Renal cortex interstitium (tissue), 11 donors: ENCODE data around the gene TBX2. TPM values are rescaled to one million over a fixed set of nuclear protein-coding genes. Genes with fewer than 3 reads are reported as not detected.
"Not testable (repeated sequence)": the region's sequence is repeated elsewhere in the genome, so short reads cannot be mapped to it uniquely, and the experiment has no call there.

Experiments
- DNase-seq, 11 donors: peaks; one replicate each; pipeline ENCODE4 v3.0.0-alpha.2; 2013; ENCODE audit warnings: low read depth in 9 of 11, low spot score in 4 of 11; ENCODE audit errors: extremely low read depth in 1 of 11
- polyA plus RNA-seq, 3 donors: library from polyadenylated mRNA; unstranded; fragments of 120-200 nt; gene quantifications; one replicate each; pipeline ENCODE4 v1.2.1, GENCODE V29; 2013; ENCODE audit not compliant: insufficient read length in 3 of 3

TBX2 gene
- polyA plus RNA-seq, 3 donors, result 57.3 to 112 (median 99.3) TPM

DNA sequence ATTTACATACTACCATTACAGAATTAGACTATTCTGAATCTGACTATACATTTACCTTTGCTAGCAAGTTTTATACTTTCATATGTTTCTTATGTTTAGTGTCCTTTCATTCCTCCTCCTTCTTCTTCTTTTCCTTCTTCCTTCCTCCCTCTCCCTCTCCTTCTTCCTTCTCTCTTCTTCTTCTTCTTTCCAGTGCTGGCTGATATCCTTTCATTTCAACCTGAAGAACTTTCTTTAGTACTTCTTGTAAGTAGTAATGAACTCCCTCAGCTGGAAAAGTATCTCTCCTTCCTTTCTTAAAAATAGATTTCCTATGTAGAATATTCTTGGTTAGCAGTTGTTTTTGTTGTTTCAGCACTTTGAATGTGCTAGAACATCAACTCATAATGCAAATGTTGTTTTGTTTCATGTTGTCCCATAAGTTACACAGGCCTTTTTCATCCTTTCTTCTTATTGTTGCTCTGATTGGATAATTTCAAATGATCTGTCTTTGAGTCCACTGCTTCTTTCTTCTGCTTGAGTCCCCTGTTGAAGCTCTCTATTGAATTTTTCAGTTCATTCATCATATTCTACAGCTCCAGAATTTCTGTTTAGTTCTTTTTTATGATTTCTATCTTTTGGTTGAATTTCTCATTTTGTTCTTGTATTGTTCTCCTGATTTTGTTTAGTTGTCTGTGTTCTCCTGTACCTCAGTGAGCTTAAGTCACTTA lies 37.5 kb downstream of the TBX2 start:
- no peak for DNase-seq

DNA sequence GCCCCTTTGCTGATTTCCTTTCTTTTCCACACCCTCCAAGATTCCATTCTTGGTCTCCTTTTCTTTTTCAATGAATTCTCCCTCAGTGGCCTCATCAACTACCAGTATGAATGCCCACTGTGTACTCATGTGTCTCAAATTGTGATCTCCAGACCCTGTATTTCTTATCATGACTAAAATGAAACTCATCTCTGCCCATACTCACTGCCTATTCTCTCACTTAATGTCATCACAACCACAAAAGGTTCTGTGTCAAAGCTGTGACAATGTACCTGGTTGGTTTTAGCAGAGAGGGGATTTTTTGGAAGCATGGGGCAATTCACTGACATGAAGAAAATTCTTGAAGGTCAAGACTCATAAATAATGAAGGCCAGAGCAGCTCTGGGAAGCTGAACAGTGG lies 41.1 kb downstream of the TBX2 start:
- DNase-seq, result no peak

DNA sequence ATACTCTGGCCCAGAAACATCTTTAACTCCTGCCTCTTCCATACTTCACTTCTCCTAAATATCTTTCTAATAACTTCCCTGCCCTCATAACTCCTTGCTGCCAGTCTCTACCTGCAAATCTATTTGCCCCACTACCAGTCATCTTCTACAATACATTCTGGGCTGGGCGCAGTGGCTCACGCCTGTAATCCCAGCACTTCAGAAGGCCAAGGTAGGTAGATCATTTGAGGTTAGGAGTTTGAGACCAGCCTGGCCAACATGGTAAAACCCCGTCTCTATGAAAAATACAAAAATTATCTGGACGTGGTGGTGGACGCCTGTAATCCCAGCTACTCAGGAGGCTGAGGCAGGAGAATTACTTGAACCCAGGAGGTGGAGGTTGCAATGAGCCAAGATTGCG lies 41.9 kb downstream of the TBX2 start:
- not testable (repeated sequence) for DNase-seq

DNA sequence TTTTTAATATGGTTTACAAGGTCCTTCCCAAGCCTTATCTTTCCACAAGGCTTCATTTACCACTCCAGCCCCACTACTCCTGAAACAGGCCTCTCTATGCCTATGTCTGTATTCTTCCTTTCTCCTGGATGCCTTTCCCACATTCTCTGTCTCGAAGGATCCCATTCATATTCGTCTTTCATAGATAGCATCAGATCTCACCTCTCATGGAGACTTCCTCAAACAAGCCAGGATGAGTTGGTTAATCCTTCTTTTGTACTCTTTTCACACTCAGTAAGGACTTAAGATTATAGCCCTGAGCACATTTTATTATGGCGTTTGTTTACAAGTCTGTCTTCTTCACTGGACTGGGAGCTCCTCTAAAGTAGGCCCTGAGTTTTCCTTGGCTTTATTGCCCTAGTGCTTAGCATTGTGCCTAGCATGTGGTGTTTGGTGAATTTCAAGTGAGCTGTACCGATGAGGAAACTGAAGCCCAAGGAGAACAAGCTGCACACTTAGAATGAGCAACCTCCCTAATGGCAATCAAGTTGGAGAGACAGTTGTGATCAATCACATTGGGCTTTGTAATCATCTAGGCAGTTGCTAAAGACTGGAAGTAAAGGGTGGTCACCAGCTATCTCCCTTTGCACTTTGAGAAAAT lies 42.6 kb downstream of the TBX2 start:
- no peak for DNase-seq

DNA sequence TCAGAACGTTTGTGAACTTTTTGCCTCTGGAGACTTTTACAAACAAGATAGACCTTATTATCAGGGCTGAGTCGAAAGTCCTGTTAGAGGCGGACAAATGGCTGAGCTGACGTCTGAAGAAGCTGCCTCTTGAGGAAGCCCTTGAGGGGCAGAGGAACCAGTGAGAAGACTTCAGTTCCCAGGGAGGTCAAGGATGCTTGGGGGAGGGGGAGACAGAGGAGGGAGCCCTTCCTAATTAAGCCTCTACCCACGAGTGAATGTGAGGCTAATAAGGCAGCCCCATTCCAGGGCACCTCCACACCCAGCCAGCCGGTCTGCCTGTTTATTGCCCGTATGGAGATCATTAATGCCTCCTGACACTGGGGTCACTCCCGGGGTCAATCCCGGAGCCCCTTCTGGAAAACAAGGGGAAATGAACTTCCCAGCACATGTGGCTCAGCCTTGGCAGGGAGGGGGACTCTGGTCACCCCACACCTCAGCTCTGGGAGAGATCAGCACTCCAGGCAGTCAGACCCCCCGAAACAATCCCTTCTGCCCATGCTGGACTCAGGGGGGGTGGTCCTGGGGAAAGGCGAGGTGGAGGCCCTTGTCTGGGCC lies 43.3 kb downstream of the TBX2 start:
- DNase-seq, result no peak

DNA sequence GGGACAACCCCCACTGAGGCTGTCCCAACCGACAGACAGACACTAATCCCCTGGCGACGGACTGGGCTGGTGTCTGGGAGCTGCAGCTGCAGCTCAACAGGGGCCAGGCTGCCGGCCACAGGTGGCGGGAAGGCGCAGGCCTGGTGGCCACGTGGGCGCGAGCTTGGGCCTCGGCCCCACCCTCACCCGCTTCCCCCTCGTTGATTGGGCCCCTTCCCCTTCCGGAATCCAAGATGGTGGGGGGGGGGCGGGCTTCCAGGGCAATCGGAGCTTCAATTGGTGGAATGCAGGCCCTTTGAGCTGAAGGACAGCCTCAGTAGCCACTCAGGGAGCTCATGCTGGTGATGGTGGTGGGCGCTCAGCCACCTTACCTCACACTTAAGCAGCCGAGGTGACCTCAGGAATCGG lies 43.8 kb downstream of the TBX2 start:
- no peak for DNase-seq

DNA sequence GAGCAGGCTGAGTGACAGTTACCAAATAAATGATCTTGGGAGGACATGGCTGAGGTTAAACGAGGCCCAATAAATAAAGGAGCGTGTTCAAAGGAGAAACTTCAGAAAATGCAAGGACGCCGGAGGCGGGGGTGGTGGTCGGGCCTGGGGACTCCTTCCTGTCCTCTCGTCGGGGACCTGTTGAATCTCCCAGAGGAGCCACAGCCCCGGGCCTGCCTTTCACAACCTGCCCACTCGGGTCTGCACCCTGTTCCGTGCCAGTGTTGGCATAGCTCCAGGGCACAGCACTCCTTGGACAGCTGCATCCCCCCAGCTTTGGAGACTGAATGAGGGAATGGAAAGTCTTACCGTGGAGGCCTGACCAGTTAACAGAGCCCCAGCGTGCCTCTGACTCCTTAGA lies 44.4 kb downstream of the TBX2 start:
- DNase-seq, result no peak

DNA sequence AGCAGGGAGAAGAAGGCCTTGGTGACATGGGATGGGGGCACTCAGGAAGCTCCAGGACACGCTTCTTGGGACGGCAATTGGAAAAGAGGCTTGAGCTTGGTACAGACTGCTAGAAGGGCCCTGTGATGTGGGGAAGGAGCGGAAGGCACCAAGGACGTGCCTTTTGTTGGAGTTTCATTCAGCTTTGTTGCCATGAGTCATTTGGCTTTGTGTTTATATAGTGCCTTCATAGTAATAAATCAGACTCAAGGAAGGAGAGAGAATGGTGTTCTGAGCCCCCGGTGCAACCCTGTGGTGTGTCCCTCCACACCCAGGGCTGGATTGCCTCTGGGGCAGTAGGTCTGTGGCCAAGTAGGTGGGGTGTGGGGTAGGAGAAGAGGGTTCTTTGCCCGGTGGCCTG lies 45.2 kb downstream of the TBX2 start:
- no peak for DNase-seq

DNA sequence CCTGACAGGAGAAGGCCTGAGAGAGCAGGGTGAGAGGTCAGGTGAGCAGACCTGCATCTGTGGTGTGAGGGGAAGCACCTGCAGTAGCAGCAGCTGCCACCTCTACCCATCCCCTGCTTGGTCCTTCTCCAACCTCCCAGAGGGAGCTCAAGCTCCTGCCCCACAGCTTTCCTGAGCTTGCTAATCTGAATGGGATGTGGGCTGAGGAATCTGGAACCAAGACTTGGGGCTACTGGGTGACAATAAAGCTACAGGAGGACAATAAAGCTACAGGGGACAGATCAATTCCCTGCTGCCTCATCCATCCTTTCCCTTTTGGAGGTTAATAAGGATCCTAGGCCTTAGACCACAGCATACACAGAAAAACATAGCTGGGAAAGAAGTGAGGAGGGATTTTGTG lies 47.7 kb downstream of the TBX2 start:
- no peak for DNase-seq

DNA sequence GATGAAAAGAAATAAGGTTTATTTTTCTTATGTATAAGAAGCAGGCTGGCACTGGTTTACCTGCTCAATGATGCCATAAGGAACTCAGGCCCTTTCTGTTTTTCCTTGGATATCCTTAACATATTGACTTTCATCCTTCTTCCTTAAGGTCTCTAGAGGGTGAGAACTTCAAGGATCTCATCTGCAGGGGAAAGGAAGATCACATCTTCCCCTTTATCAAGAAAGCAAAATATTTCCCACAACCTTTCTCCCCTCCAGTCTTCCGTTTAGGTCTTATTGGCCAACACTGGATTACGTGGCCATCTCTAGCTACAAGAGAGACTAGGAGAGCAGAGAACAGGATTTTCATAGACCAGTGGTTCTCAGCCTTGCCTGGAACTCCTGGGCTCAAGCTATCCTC lies 48.4 kb downstream of the TBX2 start:
- DNase-seq, result no peak

DNA sequence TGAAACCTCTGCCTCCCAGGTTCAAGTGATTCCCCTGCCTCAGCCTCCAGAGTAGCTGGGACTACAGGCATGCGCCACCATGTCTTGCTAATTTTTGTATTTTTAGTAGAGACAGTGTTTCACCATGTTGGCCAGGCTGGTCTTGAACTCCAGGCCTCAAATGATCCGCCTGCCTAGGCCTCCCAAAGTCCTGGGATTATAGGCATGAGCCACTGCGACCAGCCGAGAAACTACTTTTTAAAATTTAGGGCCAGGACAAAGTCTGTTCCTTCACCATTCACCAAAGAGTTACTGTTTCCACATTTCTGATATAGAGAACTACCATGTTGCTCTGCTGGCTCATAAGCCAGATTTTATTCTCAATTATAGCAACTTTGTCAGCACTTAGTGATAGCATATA lies 49.5 kb downstream of the TBX2 start:
- DNase-seq, result not testable (repeated sequence)

DNA sequence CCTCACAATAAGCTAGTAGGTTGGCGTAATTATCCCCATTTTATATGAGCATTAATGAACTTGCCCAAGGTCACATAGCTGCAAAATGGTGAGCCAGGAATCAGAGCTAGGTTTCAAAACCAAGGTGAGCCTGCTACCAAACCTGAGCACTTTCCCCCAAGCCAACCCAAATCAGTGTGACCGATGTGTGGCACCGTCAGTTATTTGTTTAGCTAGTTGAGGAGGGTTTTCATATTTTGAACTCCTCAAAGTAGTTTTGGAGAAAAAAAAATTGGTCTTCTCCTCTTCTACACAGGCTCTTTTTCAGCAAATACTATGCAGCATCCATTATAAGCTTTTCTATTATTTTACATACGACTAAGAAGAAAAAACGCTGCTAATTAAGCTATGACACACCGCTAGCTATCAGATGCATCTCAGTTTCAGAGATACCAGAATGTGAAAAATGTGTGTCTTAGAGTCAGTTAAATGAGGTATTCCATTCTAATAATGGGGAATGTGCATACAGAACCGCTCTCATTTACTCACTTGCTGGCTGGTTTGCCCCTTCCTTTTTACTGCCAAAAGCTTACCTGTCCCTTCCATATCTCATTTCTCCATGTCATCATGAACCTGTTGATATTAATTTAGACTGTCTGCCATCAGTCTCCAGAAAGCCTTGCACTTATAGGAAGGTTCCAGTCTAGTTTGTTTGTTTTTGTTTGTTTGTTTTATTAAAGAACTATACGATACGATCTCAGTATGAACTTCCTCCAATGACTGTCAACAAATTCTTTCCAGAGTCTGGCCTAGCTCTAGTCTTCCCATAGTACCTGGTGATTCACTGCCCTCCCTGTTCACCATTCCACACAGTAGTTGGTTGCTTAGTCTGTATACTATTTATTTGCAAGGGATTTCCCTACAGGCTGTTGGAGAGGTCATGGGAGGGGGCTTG lies 50.3 kb downstream of the TBX2 start:
- DNase-seq, result no peak

DNA sequence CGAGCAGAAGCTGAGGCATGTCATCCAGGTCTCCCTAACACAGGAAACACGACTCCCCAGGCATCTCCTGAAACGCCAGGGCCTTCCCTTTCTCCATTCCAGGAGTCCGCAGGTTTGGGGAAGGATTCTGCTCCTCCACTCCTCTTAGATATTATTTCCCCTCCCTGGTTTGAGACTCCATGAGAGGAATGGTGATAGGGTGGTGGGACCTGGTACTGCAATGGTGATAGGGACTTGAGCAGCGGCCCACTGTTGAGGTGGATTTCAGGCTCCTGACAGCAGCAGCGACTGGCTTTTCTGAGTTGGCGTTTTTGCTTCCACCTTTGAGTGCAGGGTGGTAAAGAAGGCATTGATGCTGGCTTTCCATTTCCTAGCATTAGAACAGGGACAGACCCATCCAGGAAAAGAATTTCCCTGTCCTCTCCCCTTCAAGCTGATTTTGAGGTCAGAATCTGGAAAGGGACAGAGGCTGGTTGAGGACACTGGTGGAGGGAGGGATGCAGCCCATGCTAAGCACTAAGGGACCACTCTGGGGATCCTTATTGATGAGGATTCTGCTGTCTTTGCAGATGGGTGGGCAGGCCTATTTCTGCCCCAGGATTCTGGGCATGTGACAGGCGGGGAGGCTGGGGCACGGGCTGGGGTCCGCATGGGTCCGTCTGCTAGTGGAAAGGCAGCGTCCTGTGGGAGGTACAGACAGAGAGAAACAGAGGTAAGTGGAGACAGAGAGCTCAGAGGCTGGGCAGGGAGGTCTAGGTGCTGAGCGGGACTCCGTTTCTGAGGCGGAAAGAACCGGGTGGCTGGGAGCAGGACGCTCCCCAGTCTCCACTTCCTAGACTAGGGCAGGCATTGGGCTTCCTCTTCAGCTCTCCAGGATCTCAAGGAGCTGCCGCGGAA lies 51.2 kb downstream of the TBX2 start:
- no peak for DNase-seq

DNA sequence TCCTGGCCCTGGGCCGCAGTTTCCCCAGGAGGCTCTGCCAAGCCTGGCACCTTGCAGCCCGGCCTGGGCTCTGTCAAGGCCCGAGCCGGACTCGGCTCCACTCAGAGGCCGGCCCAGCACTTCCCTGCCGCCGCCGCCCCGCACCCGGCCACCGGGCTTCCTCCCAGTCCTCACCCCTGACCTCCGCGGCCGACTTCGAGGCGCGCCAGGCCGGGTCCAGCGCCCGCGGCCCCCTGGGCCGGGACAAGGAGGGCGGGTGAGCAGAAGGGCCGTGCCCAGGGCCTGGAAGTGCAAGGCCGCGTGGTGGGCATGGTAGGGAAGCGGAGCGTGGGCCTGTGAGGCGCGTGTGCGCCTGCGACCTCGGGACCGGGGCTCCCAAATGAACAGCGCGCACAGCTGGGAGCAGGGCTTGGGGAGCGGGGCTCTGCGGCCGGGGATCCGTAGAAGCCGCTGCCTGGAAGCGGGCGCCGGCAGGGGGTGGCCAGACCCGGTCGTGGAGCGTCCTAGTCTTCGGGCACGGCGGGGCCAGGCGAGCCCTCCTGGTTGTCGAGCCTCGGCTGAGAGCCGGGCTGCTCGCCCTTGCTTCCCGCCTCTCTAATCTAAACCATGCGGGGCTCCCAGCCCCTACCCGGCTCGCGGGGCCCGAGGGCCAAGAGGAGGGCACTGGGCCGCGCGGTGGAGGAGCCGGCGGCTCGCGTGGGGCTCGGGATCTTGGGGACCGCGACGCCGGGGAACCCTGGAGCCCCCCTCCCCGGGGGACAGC lies 52.1 kb downstream of the TBX2 start:
- no peak for DNase-seq

DNA sequence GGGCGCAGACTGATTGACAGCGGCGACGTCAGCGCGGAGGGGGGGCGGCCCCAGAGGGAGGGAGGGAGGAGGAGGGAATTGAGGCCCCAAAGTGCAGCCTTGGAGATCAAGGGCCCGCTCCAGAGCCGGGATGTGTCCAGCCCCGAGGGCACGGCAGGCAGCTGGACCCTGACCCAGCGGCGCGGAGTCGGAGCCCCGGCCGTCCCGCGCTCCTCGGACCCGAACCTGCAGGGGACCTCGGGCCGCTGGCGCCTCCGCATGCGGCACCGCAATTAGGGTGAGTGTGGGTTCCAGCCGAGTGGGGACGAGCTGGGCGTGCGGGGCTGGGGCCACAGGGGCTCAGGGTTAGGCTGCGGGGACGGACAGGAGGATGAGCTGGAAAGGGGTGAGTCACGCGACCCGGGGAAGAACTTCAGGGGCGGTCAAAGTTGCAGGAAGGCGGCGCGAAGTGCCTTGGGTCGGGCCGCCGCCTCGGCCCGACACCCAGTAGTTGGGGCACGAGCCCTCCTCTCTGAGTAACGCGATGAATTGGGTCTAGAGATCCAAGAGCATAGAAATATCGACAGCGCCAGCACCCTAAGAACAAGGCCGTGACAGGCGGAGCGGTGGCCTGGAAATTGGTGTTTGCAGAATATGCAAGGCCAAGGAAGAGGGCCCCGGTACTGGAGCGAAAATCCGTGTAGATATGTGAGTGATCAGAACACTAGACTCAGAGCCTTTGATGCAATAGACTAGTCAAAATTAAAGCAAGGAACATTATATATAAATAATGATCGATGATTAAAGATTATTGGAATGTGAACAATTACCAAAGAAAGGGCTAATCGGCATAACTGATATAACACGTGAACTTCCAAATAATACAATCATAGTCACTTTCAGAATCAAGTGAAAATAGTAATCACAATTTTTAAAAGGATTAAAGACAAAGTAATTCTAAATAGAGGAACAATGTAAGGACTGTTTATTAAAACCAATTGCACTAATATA lies 53.0 kb downstream of the TBX2 start, which contains the start of gene TBX4:
Gene TBX4 (plus strand): TSS at position 122 of the 990 bp plus-strand sequence. CDS start 4,069 bp downstream, outside the sequence.
- DNase-seq, result no peak

DNA sequence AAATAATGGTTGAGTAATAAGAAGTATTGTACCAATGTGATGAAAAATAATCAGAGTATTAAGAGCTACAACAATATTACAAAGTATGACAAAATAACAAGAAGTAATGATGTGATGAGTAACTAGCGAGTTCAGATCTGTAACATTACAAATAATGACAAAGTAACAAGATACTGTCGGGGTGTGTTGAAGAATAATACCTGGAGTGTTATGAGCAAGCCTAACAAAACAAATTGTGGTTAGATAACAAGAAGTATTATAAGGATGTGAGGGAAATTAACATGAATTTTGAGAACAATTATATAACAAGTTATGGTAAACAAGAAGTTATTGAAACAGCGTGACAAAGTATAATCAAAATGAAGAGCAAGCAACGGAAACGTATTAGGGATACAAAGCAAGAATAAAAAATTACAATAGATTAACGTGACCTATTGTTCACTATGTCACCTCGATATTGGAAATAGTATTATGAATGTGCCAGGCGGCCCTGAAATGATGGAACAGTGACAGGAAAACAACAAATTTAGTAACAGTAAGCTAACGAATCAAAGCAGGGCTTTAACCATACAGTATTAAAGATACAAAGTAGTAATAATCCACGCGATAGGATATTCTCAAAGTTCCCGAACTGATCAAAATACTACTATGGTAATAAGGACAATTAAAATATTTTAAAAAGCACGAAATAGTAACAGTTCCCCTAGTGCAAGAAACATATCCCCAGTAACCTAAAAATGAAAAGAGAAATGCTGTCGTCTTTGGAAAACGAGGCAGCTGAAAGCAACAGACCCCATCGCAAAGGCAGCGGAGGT lies 54.1 kb downstream of the TBX2 start:
- DNase-seq, result no peak
